Activated CD8-positive, alpha-beta memory T cell treated with anti-CD3 and anti-CD28 coated beads for 1 hour (primary cell): ENCODE results near the gene TTC9.
A peak's percentile ranks its signal among the peaks of the same experiment; 100 is the strongest.

Experiments
- DNase-seq, 2 donors: peaks; one replicate each; pipeline ENCODE4 v3.0.0-alpha.2; 2020; ENCODE audit warnings: low read depth in 1 of 2; ENCODE audit errors: extremely low read depth in 1 of 2

Gene TTC9

GRCh38 chr14:70641548-70642302 lies at the start of gene TTC9:
TSS of gene TTC9 (plus strand) at chr14:70641916. CDS start at chr14:70642130, 214 bp downstream.
- peak in 1 of 2 donors; percentile 8 for DNase-seq

GRCh38 chr14:70594461-70594860 lies 47.3 kb upstream of the TTC9 start:
- no peak for DNase-seq

- DNase-seq: no peak
These were observed 46.1 kb upstream of the TTC9 start for GRCh38 chr14:70595443-70596185.

DNA sequence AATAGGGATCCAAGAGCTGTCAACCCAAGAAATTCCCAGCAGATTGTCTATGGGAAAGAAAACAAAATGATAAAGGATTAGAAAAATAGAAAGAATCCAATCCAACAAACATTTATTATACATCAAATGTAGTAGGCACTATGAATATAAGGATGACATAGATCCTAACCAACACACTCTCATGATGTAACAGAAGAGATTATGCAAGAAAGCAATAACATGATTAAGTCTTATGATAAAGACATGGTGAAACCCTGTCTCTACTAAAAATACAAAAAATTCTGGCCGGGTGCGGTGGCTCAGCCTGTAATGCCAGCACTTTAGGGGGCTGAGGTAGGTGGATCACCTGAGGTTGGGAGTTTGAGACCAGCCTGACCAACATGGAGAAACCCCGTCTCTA lies 44.0 kb upstream of the TTC9 start:
- no peak for DNase-seq

DNA sequence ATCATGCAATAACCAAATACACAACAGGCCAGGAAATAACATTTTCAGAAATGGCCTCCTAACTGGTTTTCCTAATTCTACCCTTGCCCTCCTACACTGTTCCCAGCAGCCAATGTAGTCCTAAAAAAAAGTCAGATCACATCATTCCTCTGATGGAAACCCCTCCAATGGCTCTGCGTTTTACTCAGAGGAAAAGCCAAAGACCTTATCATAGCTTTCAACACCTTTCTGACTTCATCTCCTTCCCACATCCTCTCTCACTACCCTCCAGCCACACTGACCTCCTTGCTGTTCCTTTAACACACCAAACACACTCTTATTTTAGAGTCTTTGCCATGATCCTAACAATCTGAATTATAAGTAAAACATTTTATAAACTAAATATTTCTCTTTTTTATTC lies 42.4 kb upstream of the TTC9 start:
- no peak for DNase-seq

DNA sequence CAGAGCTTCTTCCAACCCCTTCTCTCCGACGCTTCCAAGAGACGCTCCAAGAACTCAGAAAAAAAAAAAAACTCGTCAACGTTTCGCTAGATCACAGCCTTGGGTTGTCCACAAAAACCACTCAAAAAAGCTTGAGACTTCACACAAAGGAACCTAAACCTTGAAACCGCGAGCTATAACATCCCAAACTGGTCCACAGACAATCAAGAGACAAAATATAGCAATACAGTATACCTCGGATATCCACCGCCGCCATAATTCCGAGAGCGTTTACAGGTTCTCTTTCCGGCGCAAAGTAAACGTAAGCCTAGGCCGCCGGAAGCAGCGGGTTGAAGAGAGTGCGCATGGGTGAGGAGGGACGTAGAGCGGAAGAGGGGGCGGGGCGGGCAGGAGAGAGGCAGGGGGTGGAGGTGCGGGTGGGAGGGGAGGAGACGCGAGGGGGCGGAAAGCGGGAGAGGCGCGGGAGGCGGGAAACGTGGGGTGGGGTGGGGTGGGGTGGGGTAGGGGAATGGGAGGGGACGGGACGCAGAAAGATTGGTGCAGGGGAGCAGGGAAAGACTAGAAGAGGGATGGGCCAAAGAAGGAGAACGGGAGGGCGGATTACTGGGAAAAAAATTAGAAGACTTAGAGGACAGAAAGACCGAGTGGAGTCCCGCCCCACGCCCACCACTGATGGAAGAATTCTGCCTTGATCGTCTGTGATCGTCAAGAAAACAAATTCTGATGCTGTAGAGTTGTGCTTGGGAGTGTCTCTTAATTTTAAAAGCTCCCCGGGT lies 41.1 kb upstream of the TTC9 start, which contains the start of gene MED6:
MED6 (minus strand) TSS at position 274 of the 776 bp plus-strand sequence; CDS start at position 256, 18 bp downstream.
- peak; percentile 69 to 88 for DNase-seq

DNA sequence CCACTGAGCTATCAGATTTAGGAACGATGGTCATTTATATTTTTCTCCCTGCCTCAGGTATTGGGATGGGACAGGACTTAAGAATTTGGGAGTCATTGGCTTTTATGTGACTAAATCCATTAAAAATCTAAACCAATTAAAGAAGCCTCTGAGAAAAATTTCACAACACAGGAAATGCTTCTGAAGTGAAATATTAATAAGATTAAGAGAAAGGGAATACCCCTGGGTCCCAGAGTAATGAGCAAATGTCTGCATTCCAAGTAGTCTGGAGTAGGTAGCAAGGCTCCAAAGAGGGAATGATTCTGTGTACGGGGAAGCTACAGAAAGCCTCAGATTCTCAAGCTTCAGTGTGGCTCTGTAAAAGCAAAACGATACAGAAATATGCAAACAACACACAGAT lies 40.6 kb upstream of the TTC9 start:
- DNase-seq: no peak

GRCh38 chr14:70602254-70602653 lies 39.5 kb upstream of the TTC9 start:
- no peak for DNase-seq

- DNase-seq: no peak
These were observed 30.5 kb upstream of the TTC9 start for GRCh38 chr14:70611216-70611615.

DNA sequence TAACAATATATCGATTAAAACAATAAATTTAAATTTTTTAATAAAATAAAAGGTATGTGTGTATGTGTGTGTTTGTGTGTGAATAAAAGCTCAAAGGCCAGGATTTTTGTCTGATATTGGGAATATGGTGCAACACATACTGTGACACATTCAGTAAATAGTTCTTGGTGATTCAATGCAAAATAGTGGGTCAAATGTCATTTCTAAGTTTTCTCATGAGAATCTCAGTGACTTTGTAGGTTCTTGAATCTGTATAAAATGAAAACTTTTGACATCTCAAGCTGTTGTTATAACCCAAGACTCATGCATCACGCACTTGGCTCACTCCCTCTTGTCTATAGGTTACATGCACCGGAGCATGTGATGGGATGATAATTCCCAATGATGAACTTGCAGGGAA lies 25.1 kb upstream of the TTC9 start:
- DNase-seq: no peak

DNA sequence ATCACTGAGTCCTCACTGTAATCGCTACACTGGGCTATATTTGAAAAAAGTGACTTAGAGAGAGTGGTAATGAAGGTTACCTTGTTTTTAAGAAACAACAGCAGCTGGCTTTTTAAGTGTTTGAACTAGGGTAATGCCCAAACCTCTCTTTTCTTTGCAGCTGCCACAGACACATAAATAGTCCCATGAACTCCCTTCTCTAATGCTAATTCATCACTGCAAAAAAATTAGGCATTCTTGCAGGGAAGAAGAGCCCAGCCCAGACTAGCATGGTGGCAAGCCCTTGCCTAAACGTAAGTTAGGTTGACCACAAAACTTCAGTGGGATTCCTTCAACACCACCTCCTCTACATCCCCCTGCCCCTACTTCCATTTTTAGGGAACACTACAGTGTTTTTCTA lies 23.4 kb upstream of the TTC9 start:
- DNase-seq: no peak

- DNase-seq: no peak
These were observed 22.0 kb upstream of the TTC9 start for GRCh38 chr14:70619708-70620107.

- DNase-seq: peak in 1 of 2 donors; percentile 24
These were observed 19.5 kb upstream of the TTC9 start for GRCh38 chr14:70622111-70622712.

- no peak for DNase-seq
These were observed 16.7 kb upstream of the TTC9 start for GRCh38 chr14:70624972-70625371.

DNA sequence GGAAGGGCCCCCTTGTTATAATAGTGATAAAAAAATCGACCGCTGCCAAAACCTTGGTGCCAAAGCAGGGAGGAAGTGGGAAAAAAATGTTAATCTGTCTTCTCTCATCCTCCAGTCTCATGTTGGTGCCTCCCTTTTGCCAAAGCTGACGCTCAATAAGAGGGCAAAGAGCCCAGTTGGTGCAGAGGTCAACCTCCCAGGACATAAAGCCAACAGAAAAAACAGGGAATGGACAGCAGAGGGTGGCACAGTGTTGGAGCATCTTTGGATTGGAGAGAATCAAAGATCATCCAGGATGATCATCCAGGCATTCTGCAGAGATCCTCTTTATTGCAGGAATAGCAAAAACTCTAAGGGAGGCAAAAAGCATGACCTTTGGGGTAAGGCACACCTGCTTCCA lies 9.8 kb upstream of the TTC9 start:
- no peak for DNase-seq

- no peak for DNase-seq
These were observed 5.6 kb upstream of the TTC9 start for GRCh38 chr14:70635971-70636595.

GRCh38 chr14:70638416-70638815 lies 3.3 kb upstream of the TTC9 start:
- DNase-seq: no peak

- DNase-seq: peak in 1 of 2 donors; percentile 21
These were observed 673 bp upstream of the TTC9 start for GRCh38 chr14:70640938-70641547.

DNA sequence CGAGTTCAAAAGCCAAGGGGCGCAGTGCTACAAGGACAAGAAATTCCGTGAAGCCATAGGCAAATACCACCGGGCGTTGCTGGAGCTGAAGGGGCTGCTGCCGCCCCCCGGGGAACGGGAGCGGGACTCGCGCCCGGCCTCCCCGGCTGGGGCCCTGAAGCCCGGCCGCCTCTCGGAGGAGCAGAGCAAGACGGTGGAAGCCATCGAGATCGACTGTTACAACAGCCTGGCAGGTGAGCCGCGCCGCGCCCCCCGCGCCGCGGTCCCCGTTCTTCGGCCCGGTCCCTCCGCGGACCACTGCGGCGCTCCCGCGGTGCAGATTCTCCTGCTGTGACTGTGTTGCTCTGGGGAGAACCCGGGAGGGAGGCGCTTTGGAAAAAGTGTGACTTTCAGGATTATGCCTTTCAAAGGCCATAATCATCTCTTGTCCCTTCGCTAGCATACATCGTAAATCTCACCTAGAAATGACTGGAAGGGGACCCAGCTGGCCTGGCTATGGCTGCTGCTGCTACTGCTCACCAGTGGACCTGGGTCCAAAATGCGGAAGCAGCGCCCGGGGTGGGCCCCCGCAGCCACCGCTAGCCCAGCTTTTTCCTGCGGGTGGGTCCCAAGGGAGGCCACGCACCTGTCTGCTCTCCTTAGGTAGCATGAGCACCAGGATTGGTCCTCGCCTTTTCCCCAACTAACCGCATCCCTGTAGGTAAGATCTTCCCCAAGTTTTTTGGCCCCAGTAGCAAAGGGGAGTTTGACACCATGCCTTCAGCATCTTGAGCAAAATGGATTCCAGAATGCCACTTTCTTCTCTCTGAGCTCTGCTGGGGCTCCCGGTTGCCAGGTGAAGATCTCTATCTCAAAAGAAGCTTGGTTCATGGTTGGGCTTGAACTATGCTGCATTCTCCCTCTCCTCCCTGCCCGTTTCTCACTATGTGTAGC lies 853 bp downstream of the TTC9 start:
- peak in 1 of 2 donors; percentile 17 for DNase-seq
